ENCODE results near the gene RPL38.
A peak's percentile ranks its signal among the peaks of the same experiment; 100 is the strongest.

The RPL38 gene

DNA sequence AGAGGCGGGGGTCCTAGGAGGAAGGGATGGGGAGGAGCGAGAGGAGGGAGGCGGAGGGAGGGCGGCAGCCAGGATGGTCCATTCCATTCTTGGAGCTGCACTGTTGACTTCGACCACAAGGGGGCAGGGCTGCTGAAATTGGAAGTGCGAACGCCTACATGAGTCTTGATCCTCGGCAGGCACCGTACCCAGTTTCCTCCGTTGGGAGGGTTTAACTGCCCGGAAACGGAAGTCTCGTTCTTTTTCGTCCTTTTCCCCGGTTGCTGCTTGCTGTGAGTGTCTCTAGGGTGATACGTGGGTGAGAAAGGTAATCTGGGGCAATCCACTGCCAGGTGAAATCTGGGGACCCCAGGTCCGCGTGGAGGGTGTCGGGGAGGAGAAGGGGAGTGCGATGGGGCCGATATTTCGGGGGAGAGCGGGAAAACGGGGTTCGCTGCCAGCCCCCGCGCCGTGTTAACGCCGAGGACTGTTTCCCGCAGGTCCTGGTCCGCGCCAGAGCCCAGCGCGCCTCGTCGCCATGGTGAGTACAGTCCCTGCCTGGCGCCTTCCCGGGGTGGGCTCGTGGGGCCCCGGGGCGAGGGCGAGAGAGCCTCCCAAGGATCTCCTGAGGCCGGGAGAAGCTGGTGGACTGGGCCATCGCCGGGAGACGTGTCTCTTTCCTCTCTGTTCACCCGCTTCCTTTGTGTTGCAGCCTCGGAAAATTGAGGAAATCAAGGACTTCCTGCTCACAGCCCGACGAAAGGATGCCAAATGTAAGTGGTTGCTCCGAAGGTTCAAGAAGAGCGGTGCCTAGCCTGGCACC, at the start of gene RPL38:
Gene RPL38, plus strand, starts transcription at position 240 of the 802 bp plus-strand sequence. Its CDS starts 278 bp downstream, at position 518.
- H3K4me3 ChIP-seq, result peak within 1 kb of the TSS; percentile 76 to 96 (median 92)
- H3K27ac ChIP-seq, result peak within 1 kb of the TSS; percentile 43 to 95 (median 88)

DNA sequence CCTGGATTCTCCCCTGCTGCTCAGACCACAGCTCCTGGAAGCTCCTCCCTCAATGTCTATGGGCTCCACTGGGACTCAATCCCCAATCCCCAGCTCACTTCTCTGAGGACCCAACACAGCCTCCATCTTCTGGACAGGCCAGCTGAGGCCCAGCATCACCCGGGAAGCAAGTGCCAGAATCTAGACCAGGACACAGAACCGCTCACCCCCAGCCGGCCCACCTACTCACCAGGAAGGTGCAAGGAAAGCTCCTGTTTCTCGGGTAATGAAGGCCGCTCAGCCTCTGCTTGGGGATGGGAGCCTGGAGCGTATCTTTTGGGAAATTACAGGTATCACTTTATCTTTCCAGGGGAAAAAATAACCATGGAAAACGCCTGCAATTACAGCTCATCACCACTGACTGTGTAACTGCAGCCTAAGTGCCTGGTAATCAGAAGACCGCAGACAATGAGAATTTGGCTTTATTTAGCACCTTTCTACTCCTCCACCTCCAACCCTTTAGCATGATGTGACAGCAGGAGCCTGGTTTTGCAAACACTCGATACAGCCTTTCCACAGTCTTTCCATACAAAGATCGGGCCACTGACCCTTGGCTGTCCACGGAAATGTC, 49.6 kb upstream of the RPL38 start:
- Histone ChIP-seq H3K27ac (no peak overlapping the region), H3K4me3 (no peak overlapping the region)

DNA sequence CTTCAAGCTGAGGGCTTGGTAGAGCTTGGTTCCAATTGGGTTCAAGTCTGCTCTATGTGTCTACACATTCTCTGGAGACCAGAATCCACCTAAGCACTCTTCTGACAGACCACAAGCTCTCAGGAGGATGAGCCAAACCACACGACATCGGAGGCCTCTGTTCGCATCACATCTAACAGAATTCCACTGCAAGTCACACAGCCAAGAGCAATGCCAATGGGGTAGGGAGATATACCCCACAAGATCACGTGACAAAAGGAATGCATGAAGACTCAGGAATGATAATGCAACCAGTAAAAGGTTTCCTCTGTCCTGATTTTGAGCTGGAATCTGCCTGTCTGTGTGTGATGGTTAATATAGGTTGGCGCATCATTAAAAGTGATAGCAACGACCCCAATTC, 46.6 kb upstream of the RPL38 start:
- Histone ChIP-seq H3K27ac (no peak overlapping the region), H3K4me3 (no peak overlapping the region)

DNA sequence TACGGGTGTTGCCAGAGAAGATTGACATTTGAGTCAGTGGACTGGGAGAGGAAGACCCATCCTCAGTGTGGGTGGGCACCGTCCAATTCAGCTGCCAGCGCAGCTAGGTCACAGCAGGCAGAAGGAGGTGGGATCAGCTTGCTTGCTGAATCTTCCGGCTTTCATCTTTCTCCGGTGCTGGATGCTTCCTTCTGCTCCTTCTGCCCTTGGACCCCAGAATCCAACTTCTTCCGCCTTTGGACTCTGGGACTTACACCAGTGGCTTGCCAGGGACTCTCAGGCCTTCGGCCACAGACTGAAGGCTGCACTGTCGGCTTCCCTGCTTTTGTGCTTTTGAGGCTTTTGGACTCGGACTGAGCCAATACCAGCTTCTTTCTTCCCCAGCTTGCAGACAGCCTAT, 46.1 kb upstream of the RPL38 start:
- Histone ChIP-seq H3K27ac (no peak overlapping the region), H3K4me3 (no peak overlapping the region)

DNA sequence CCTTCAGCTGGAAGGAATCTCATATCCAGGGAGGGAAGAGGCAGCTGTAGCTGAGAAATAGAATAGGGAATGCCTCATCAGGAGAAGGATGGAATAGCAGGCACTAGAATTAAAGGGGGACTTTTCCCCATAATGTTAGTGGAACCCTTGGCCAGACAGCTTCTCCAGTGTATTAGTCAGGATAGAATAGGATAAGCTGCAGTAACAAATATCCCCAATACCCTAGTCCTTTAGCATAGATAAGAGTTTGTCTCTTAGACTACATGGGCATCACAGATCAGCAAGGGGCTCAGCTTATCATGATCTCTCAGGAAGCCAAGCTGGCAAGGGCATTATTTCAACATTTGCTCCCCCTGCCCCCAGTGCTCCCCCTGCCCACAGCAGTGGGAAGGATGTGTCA, 44.7 kb upstream of the RPL38 start:
- no peak overlapping the region for H3K4me3 ChIP-seq
- H3K27ac ChIP-seq, result no peak overlapping the region

DNA sequence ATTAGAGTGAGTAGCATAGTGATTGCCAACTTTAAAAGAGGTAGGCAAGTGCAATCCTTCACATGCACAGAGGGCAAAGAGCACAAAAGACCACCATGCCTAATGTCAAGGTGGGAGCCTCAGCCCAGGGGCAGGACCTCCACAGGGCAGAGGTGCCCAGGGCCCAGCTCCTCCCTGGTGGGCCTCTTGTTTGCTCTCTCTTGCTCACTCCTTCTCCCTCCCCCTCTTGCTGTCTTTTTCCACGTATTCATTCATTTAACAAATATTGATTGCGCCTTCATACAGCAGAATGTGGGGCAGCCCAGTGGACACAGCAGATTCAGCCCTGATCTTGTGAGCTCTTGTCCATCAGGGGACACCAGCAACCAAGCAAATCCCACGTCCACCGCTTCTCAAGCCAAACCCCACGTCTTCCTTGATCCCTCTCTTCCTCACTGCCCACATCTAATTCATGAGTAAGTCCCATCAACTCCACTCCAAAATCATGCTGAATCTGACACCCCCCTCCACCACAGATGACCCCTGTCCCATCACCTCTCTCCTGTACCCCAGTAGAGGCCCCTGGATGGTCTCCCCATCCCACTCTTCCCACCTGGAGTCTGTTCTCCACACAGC, 44.1 kb upstream of the RPL38 start:
- Histone ChIP-seq H3K27ac (no peak overlapping the region), H3K4me3 (no peak overlapping the region)

DNA sequence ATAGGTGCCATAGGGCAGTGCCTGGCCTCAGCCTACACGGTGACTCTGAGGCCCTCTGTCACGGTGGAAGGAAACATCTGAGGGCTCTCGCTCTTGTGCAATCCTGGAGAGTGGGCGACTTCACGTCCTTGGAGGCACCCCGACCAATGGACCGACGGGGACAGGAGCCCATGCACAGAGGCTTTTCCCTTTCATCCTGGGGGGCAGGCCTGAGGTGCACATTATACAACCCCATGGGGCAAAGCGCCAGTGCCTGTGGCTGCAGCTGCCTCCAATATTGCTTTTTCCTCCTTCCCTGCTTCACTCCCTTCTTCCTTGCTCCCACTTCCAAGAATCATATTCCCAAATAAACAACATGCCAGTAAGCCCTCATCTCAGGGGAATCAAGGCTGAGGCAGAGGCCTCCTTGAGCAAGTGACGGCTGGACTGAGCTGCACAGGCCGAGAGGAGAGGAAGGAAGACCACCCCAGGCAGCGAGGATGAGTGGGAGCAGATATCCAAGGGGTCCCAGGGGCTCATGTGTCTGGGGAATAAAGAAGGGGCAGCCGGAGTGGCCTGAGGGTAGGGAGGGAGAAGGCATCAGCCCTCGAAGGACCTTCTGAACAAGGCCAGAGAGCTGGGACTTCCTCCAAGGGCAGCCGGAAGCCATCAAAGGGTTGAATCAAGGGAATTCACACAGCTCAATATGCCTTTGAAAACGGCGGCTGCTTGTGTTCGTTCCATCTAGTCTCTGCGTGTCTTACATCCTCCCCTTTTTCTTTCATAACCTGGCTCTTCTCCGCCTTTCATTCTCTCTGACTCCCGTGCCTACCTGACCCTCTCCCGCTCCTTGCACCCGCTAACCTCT, 42.6 kb upstream of the RPL38 start:
- H3K27ac ChIP-seq, result no peak overlapping the region
- no peak overlapping the region for H3K4me3 ChIP-seq

DNA sequence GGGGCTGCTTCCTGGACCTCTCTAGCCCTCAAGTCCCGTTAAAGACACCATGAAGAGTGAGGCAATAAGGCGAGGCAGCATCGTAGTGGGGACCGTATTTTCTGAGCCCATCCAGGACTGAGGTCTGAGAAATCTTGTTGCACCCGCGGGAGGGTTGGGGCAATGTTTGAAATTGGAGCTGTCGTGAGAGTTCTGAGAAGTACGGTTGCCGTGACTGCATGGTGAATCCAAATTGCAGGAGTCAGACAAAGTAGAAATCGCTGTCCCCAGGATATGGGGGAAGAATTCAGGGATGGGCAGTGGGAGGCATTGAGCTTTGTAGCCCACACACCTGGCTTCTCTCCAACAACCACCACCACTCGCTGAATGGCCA, 42.0 kb upstream of the RPL38 start:
- Histone ChIP-seq H3K4me3 (no peak overlapping the region), H3K27ac (no peak overlapping the region)

DNA sequence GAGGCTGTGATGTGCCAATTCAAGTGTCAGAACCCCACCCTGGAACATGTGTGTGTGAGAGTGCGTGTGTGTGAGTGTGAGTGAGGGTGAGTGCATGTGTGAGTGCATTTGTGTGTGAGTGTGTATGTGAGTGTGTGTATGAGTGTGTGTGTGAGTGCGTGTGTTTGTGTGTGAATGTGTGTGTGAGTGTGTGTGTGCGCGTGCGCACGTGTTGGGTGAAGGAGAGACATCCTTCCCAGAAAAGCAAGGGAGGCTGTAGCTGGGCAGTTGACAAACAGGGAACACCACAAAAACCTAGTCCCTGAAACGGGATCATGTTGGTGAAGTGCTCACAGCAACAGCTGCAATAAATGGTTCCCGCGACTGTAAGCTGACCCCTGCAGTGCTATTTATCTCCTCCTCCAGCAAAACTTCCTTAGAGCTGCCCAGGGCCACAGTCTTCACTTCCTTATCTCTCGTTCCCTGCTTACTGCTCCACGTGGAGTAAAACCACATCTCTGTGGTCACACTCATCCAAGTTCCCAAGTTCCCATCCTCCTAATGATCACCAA, 40.1 kb upstream of the RPL38 start:
- Histone ChIP-seq H3K4me3 (no peak overlapping the region), H3K27ac (no peak overlapping the region)

DNA sequence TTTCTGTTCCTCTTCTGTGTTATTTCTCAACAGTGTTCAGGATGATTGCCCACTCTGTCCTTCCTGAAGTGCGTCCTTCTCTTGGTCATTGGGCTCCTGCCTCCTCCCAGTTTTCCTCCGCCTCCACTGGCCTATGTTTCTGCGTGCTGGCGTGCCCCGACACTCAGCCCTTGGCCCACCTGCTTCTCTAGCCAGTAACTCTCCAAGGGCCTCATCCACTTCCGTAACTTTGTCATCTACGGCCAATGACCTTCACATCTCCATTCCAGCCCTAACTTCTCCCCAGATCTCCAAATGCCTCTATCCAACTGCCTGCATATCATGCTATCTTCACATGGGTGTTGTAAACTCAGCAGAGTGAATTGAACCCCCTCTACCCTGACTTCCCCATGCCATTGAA, 39.6 kb upstream of the RPL38 start:
- Histone ChIP-seq H3K27ac (no peak overlapping the region), H3K4me3 (no peak overlapping the region)

DNA sequence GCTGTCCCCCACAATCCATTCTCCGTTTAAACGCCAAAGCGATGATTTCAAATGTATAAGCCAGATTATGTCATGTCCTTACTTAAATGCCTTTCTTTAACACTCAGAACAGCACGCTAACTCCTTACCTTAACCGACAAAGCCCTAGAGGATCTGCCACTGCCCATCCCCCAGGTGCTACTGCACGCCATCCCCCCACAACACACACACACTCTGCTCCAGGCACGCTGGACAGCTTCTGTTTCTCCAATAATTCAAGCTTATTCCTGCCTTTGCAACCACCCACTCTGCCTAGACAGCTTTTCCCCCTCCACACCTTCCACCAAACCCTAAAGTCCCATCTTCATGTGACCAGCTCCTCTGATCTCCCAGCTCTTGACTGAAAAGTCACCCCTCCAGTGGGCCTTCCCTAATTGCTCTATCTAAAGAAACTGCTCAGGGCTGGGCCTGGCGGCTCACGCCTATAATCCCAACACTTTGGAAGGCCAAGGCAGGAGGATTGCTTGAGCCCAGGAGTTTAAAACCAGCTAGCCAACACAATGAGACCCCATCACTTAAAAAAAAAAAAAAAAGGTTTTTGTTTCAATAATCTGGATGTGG, 38.9 kb upstream of the RPL38 start:
- H3K27ac ChIP-seq, result no peak overlapping the region
- H3K4me3 ChIP-seq, result no peak overlapping the region

DNA sequence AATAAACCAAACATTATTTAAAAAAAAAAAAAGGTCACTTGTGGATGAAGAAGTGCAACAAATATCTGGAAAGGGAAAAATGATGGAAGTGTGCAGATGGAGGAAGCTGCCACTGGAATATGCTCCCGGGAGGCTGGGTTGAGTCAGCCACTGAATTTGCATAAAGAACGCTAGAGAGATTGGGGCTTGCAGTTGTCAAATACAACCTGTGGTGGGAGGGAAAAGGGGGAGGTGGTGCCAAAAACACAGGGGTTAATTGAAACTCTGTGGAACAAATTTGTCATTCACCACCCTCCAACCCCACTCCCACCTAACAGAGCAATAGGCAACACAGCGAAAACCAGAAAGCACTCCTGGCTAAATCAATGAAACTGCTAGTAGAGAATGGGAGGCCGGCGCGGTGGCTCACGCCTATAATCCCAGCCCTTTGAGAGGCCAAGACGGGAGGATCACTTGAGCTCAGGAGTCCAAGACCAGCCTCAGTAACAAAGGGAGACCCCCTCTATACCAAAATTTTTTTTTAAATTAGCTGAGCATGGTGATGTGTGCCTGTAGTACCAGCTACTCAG, 37.6 kb upstream of the RPL38 start:
- Histone ChIP-seq H3K4me3 (no peak overlapping the region), H3K27ac (no peak overlapping the region)

DNA sequence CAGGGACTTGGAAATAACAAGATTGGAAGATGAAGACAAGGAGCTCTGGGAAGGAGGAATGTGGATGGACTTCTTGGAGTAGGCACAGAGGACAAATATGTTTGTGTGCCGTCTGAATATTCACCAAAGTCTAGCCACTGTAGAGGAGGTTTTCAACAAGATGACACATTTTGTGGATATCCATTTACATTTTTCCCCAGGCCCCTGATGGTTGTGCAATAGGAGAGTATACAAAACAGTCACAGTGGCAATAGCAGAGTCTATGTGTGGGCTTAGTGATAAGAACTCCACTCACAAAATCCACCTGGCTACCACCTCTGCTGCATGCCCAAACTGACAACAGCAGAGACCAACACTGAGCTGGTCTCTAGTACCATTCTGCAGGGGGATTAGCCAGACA, 32.6 kb upstream of the RPL38 start:
- H3K27ac ChIP-seq, result no peak overlapping the region
- H3K4me3 ChIP-seq, result no peak overlapping the region

DNA sequence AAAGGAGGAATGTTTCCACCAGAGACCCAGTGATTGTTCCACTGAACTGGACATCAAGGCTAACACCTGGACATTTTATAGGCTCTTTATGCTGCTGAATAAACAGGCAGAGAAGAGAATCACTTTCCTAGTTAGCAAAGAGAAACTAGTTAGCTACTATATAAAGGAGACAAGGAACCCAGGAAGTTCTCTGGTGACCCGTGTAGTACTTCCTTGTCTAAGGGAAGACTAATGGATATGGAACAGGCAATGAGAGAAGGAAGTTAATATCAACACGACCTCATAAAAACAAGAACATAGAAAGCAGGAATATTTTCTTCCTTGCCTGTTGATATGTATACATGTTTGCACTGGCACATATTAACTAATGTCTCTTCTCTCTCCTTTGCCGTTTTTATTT, 30.8 kb upstream of the RPL38 start:
- no peak overlapping the region for H3K27ac ChIP-seq

DNA sequence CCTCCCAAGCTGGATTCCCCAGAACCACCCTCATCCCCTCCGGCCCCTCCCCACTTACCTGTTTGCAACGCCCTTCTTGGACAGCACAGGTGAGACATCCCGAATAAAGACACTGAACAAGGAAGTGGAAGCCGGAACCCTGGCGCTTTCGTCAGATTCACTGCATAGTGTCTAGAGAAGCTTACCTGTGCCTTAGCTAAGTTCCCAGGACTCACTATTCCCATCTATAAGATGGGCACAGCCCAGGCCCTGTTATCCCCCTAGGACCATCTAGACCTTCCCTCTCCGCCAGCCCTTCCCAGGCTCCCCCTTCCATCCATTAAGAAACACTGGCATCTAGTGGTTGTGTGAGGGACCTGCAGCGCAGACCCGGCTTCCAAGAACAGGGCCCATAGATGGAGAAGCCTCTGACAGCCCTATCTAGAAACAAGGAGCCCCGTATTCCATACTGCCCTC, 26.9 kb upstream of the RPL38 start:
- no peak overlapping the region for H3K27ac ChIP-seq
- no peak overlapping the region for H3K4me3 ChIP-seq

More for the DNA sequence above, 30.8 kb upstream of the RPL38 start:
- H3K4me3 ChIP-seq, result no peak overlapping the region

DNA sequence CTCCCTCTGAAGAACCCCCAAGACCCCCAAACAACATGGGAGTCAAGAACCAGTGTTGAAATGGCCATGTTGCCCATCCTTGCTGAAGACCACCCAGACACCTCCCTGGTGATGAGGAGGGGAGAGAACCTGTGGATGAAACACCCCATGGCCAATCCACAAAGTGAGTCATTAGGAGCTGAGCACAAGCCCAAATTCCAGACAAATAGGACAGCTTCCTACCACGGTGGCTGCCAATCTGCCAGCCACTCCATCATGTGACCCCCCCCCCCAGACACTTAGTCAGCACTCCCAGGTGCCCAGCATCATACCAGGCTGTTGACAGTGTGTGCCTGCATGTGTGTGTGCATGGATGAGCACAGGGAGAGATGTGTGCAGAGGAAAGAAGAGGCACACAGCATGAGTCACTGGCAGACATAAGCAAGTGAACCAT, 26.4 kb upstream of the RPL38 start:
- Histone ChIP-seq H3K4me3 (no peak overlapping the region), H3K27ac (no peak overlapping the region)

DNA sequence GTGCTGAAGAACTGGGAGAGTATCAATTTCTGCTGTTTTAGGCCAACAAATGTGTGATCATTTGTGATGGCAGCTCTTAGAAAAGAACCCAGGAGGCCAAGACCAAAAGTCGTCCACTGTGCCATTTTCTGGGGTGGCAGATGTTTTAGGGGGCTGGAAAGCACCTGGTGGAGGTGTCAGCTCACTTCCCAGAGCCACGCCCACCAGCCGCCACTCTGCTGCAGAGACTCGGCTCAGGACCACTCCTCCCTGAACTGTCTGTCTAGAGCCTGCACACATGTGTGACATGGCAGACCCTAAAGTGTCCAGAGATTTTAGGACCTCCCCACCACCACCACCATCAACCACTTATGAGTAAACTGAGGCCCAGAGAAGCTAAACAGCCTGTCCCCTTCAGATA, 23.9 kb upstream of the RPL38 start:
- Histone ChIP-seq H3K4me3 (no peak overlapping the region), H3K27ac (no peak overlapping the region)

DNA sequence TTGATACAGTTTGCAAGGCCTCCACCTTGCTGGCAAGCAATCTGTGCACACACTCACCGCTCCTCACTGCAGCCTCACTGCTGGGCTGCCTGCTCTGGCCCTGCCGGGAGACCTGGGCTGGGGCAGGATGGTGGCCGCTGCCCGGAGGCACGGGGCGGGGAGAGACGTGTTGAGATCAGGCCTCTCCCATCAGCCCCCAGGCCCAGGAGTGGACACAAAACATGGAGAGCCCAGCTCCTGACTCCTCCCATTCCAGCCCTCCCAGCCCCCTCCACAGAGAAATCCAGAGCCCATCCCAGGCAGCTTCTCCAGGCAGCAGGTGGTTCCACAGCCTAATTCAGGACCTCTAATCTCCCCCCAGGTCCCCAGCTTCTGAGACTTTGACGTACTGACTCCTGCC, 23.1 kb upstream of the RPL38 start:
- Histone ChIP-seq H3K27ac (no peak overlapping the region), H3K4me3 (no peak overlapping the region)

DNA sequence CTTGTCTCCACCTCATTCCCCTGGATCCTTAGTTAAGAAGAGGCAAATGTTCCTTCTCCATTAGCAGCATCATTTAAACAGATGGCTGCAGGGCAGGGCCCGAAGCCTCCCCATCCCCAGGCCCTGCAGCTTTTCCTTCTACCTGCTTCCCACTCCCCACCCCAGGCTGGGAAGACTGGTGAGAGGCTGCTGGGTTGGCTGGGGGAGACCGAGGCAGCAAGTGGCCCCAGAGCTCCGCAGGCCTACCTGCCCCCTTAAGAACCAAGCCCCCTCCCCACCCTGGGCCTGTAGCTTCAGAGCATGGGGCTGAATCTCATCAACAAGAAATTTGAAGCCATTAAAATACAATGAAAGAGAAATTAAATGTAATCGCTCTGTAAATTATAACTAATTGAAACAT, 22.1 kb upstream of the RPL38 start:
- Histone ChIP-seq H3K4me3 (no peak overlapping the region), H3K27ac (no peak overlapping the region)
